ENCODE results near the gene WDR26. TPM values are rescaled to one million over a fixed set of nuclear protein-coding genes. Genes with fewer than 3 reads are reported as not detected.
A peak's percentile ranks its signal among the peaks of the same experiment; 100 is the strongest.

The WDR26 gene
- total and polyA plus RNA-seq, 2 of the 4 experiments (the other 2 are of a cell fraction) = 23.8 to 46.4 TPM

DNA sequence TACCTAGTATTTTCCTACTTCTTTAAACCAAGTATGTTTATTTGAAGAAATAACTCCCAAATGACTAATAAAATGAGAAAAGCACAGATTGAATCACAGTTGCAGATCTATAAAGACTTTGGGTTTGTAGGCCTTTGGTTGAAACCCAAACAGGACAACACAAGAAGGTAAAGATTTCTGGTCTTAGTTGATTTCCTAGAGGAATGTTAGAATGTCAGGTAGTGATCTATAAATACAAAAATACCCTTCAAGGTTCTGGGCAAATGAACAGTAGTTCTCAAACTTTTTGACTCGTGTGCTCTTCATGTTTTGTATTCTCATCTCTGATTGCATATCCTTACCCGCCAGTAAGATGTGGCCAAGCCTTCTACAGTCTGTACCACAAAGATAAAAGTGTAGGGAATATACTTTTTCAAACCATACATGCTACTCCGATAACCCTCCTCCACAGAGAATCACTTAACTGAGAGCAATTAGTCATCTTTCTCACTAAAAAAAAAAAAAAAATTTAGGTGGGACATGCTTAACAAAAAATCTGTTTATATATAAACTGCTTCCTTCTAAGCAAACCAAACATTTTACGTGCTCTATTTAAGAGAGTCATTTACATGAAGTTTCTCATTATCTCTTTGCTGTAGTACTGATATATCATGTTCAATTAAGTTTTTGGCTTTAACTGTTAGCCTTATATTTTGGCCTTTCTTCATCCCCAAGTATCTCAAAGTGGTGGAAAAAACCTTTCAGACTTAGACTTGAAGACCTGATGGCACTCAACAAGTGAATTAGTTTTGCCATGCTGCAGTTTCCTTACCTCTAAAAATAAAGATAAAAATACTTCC, 42.0 kb downstream of the WDR26 start:
- Histone ChIP-seq H2BK15ac (ENCODE audit: low read depth, low read length) (no peak overlapping the region), H3K9me3 (ENCODE audit: control insufficient read depth, insufficient read depth, low read length) (no peaks in the 10 kb centered on the region), H4K5ac (ENCODE audit: low read depth, low read length) (no peak overlapping the region), H3K27me3 (ENCODE audit: control insufficient read depth, insufficient read depth, low read length) (no peaks in the 10 kb centered on the region), H2BK20ac (ENCODE audit: low read depth, low read length) (no peak overlapping the region), H4K91ac (ENCODE audit: insufficient read depth, low read depth, low read length) (no peak overlapping the region), H2AFZ (replicated peaks; ENCODE audit: low read length, poor library complexity) (no peak overlapping the region), H3K18ac (ENCODE audit: low read depth, low read length) (no peak overlapping the region), H3K14ac (replicated peaks; ENCODE audit: low read depth, low read length) (no peak overlapping the region), H3K4ac (ENCODE audit: low read depth, low read length) (no peak overlapping the region), H3K27ac (ENCODE audit: insufficient read depth, low read length) (peak overlapping the region; percentile 5; the same call in 1 of the 2 replicates), H2BK120ac (ENCODE audit: low read depth, low read length) (no peak overlapping the region), H3K9me1 (ENCODE audit: insufficient read depth, low read length) (no peaks in the 10 kb centered on the region), H3K4me2 (ENCODE audit: low read depth, low read length) (no peak overlapping the region), H2AK5ac (ENCODE audit: low read depth, low read length) (no peak overlapping the region), H3K56ac (ENCODE audit: extremely low read depth, insufficient read depth, low read length) (no peak overlapping the region), H3K36me3 (ENCODE audit: control insufficient read depth, insufficient read depth, low read length) (peaks cover 48% of the 10 kb centered on the region), H3K23ac (ENCODE audit: low read depth, low read length) (no peak overlapping the region), H2AK9ac (replicated peaks; ENCODE audit: low read depth, low read length, poor library complexity) (no peak overlapping the region), H3K4me3 (ENCODE audit: insufficient read depth, low read depth, low read length) (no peak overlapping the region), H4K8ac (ENCODE audit: low read depth in 2 of 2, low read length in 2 of 2) (no peak overlapping the region), H3K4me1 (ENCODE audit: control insufficient read depth, insufficient read depth, low read length) (no peaks in the 10 kb centered on the region), H2BK5ac (ENCODE audit: low read depth, low read length, poor library complexity, severe bottlenecking) (peak overlapping the region; percentile 42), H3K9ac (ENCODE audit: low read depth, low read length) (no peak overlapping the region), H3K79me1 (ENCODE audit: low read depth in 1 of 2, low read length in 2 of 2) (peaks cover 11 to 25% of the 10 kb centered on the region in 2 experiments; a peak in 3 of 4 replicates), H4K20me1 (ENCODE audit: insufficient read depth, low read length) (peaks cover 8% of the 10 kb centered on the region; the same call in 1 of the 2 replicates)
- WGBS, 2 experiments (ENCODE audit: extremely low coverage in 2 of 2, insufficient read length in 1 of 2) = no CpG with 5 or more reads among the region's 4 CpGs
- in situ Hi-C loops (cut with MboI; ENCODE audit: low sequenced_read_pairs) (no loop called here), intact Hi-C loops (cut with micrococcal nuclease) (loop anchor here (5.0 kb wide), 1 partner anchor 35 kb away; no protein-coding TSS in a partner anchor), dilution Hi-C loops (cut with HindIII; ENCODE audit: low sequenced_read_pairs, unreplicated experiment) (no loop called here)
- CTCF ChIA-PET = no interaction called here
- POLR2A ChIA-PET (ENCODE audit: unreplicated experiment) = no interaction called here
- ATAC-seq (ENCODE audit: low read depth) = peak; percentile 87
- peak; percentile 70 for DNase-seq
- no TSS peak for BruUV-seq (replicated peaks)
- TF ChIP-seq RAD21 (IDR thresholded peaks at IDR 0.05; ENCODE audit: low read length) (no peak), FOS (IDR thresholded peaks at IDR 0.05; ENCODE audit: low read depth, low read length) (no peak), MAZ (IDR thresholded peaks at IDR 0.05; ENCODE audit: borderline replicate concordance, low read depth, low read length) (no peak), ELK1 (IDR thresholded peaks at IDR 0.05; ENCODE audit: borderline replicate concordance, low read depth, low read length) (no peak)
- TF ChIP-seq, protein P1, sequence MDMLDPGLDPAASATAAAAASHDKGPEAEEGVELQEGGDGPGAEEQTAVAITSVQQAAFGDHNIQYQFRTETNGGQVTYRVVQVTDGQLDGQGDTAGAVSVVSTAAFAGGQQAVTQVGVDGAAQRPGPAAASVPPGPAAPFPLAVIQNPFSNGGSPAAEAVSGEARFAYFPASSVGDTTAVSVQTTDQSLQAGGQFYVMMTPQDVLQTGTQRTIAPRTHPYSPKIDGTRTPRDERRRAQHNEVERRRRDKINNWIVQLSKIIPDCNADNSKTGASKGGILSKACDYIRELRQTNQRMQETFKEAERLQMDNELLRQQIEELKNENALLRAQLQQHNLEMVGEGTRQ (IDR thresholded peaks at IDR 0.05; ENCODE audit: low read depth, low read length) = no peak
- TF ChIP-seq, protein P2, sequence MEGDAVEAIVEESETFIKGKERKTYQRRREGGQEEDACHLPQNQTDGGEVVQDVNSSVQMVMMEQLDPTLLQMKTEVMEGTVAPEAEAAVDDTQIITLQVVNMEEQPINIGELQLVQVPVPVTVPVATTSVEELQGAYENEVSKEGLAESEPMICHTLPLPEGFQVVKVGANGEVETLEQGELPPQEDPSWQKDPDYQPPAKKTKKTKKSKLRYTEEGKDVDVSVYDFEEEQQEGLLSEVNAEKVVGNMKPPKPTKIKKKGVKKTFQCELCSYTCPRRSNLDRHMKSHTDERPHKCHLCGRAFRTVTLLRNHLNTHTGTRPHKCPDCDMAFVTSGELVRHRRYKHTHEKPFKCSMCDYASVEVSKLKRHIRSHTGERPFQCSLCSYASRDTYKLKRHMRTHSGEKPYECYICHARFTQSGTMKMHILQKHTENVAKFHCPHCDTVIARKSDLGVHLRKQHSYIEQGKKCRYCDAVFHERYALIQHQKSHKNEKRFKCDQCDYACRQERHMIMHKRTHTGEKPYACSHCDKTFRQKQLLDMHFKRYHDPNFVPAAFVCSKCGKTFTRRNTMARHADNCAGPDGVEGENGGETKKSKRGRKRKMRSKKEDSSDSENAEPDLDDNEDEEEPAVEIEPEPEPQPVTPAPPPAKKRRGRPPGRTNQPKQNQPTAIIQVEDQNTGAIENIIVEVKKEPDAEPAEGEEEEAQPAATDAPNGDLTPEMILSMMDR (conservative IDR thresholded peaks at IDR 0.05; ENCODE audit: low read depth, low read length) = no peak
